ENCODE measurements around the gene ACIN1. TPM values are rescaled to one million over a fixed set of nuclear protein-coding genes. Genes with fewer than 3 reads are reported as not detected.

The ACIN1 gene
- total and polyA plus RNA-seq, 2 of the 8 experiments (the other 6 are each of a cell fraction or from before 2014, with no cell fraction given) = 132 to 233 TPM

- TF ChIP-seq YY1 (IDR thresholded peaks at IDR 0.05; ENCODE audit: low read depth, low read length) (no peak), RXRA (IDR thresholded peaks at IDR 0.05; ENCODE audit: insufficient read depth, low read depth, low read length) (no peak)
Observed at GRCh38 chr14:23126548-23127278, 31.8 kb upstream of the ACIN1 start (continued).
